ENCODE results near the gene GCFC2. TPM values are rescaled to one million over a fixed set of nuclear protein-coding genes. Genes with fewer than 3 reads are reported as not detected.

Gene GCFC2
- total and polyA plus RNA-seq, 2 donors (not counting 3 experiments of a cell fraction or from before 2014, with no cell fraction given), result 5.7 to 20.0 TPM

- ChIA-PET CTCF (interaction anchor here (0.6 to 3.3 kb wide), 23 partner anchors 8 to 211 kb away, joined by 3 to 104 read pairs (median 4); partner anchors contain the start of genes GCFC2 and MRPL19), POLR2A (no interaction called here)
- Histone ChIP-seq H3K4me2 (ENCODE audit: insufficient read depth, low read length) (no peak overlapping the region), H3K27ac (ENCODE audit: insufficient read depth, low read depth, low read length) (no peak overlapping the region), H3K4me3 (replicated peaks in 1 of 3; ENCODE audit: insufficient read depth in 1 of 3, low read depth in 1 of 3, low read length in 3 of 3) (no peak overlapping the region), H3K9me1 (replicated peaks; ENCODE audit: control insufficient read depth, extremely low read depth, insufficient read depth, low read length) (no peaks in the 10 kb centered on the region), H3K4me1 (ENCODE audit: control insufficient read depth, extremely low read depth, insufficient read depth, low read length) (no peaks in the 10 kb centered on the region), H2AFZ (ENCODE audit: low read depth, low read length) (no peak overlapping the region), H3K27me3 (ENCODE audit: control insufficient read depth in 2 of 2, insufficient read depth in 2 of 2, low read length in 2 of 2) (no peaks in the 10 kb centered on the region), H3K9ac (replicated peaks; ENCODE audit: extremely low read depth, insufficient read depth, low read length) (no peak overlapping the region), H3K79me2 (ENCODE audit: control insufficient read depth, insufficient read depth, low read length) (no peaks in the 10 kb centered on the region), H3K36me3 (ENCODE audit: control insufficient read depth in 2 of 2, extremely low read depth in 1 of 2, insufficient read depth in 2 of 2, low read length in 2 of 2) (peaks cover 0 to 2% of the 10 kb centered on the region in 2 experiments), H4K20me1 (replicated peaks; ENCODE audit: control insufficient read depth, extremely low read depth, insufficient read depth, low read length) (no peaks in the 10 kb centered on the region), H3K9me3 (replicated peaks; ENCODE audit: control insufficient read depth, insufficient read depth, low read length) (no peaks in the 10 kb centered on the region)
- dilution Hi-C loops (cut with MboI; ENCODE audit: extremely low pct_ligation_motif_present, low sequenced_read_pairs), result no loop called here
- no TSS peak for BruUV-seq (replicated peaks)
- intact Hi-C loops (cut with micrococcal nuclease), result no loop called here
- no peak for DNase-seq (ENCODE audit: low read depth, low spot score)
- FAIRE-seq, result no peak
- TF ChIP-seq POLR2A (IDR thresholded peaks at IDR 0.05; ENCODE audit: low read depth, low read length) (no peak), POLR2AphosphoS5 (IDR thresholded peaks at IDR 0.05; ENCODE audit: insufficient read depth, low read depth, low read length) (no peak), MAX (IDR thresholded peaks at IDR 0.05; ENCODE audit: insufficient read depth, insufficient read length) (no peak), MYC (IDR thresholded peaks at IDR 0.05; ENCODE audit: low read depth, low read length) (no peak), FOS (IDR thresholded peaks at IDR 0.05; ENCODE audit: borderline replicate concordance, insufficient read depth, low read length) (no peak), EZH2 (IDR thresholded peaks at IDR 0.05; ENCODE audit: borderline replicate concordance, low read depth, low read length, severe bottlenecking) (no peak), CTCF (IDR thresholded peaks at IDR 0.05; ENCODE audit: extremely low read depth in 1 of 2, insufficient read depth in 1 of 2, low read depth in 1 of 2, low read length in 2 of 2) (no peak), GATA2 (IDR thresholded peaks at IDR 0.05; ENCODE audit: insufficient read depth, insufficient read length, low read depth, low read length) (no peak), JUN (IDR thresholded peaks at IDR 0.05; ENCODE audit: borderline replicate concordance, insufficient read depth, insufficient read length, low read depth) (no peak)
These were observed 34.3 kb downstream of the GCFC2 start for GRCh38 chr2:75676464-75676863.
